OCI-LY3 (cell line): ENCODE results near the gene MCUB.

Experiments used
- H2AFZ ChIP-seq: fragments of 200-600, 300-600 bp; shearing (Covaris generic); 2 replicates; pipeline ENCODE4 v1.6.0; 2014; ENCODE audit warnings: antibody characterized with exemption, low read depth, low read length
- H3K27ac ChIP-seq: fragments of 200-600, 300-600 bp; sonication (generic); 2 replicates; pipeline ENCODE4 v1.5.1; 2014; ENCODE audit warnings: mild to moderate bottlenecking, low read length, moderate library complexity, mixed read lengths
- H3K27me3 ChIP-seq: fragments of 200-600, 300-600 bp; sonication (generic); 2 replicates; pipeline ENCODE4 v1.6.1; 2014; ENCODE audit warnings: low read depth, low read length, mixed read lengths
- H3K36me3 ChIP-seq: fragments of 200-600, 300-600 bp; sonication (generic); replicated peaks from 2 replicates; pipeline ENCODE3; 2014; ENCODE audit warnings: low read depth, low read length, mixed read lengths
- H3K4me1 ChIP-seq: fragments of 300-600, 200-600 bp; sonication (generic); 2 replicates; pipeline ENCODE4 v1.6.1; 2014; ENCODE audit warnings: low read length, mixed read lengths
- H3K4me2 ChIP-seq: fragments of 200-600, 300-600 bp; sonication (generic); 2 replicates; pipeline ENCODE4 v1.6.1; 2014; ENCODE audit warnings: low read length, mixed read lengths
- H3K4me3 ChIP-seq: fragments of 300-600, 200-600 bp; sonication (generic); 2 replicates; pipeline ENCODE4 v1.5.1; 2014; ENCODE audit warnings: antibody characterized with exemption, mild to moderate bottlenecking, low read length, moderate library complexity
- H3K79me2 ChIP-seq: fragments of 300-600, 200-600 bp; shearing (Covaris generic); 2 replicates; pipeline ENCODE4 v1.6.1; 2014; ENCODE audit warnings: mild to moderate bottlenecking, low read length, mixed read lengths
- H3K9ac ChIP-seq: fragments of 300-600, 200-600 bp; shearing (Covaris generic); 2 replicates; pipeline ENCODE4 v1.6.0; 2014; ENCODE audit warnings: mild to moderate bottlenecking, low read length, moderate library complexity
- H3K9me3 ChIP-seq: fragments of 200-600, 300-600 bp; shearing (Covaris generic); 2 replicates; pipeline ENCODE4 v1.6.1; 2014; ENCODE audit warnings: low read length, mixed read lengths; ENCODE audit not compliant: insufficient read depth
- H4K20me1 ChIP-seq: fragments of 200-600, 300-600 bp; sonication (generic); 2 replicates; pipeline ENCODE4 v1.6.1; 2016; ENCODE audit warnings: low read length, mixed read lengths; ENCODE audit not compliant: insufficient read depth
- EZH2phosphoT487 ChIP-seq: fragments of 200-600 bp; shearing (Covaris generic); IDR thresholded peaks from 2 replicates; pipeline ENCODE4 v1.6.1; 2018; ENCODE audit warnings: antibody characterized with exemption, mixed run types, low read depth
- TF ChIP-seq, protein P1 (sequence below): fragments of 200-600, 300-600 bp; sonication (generic); IDR thresholded peaks from 2 replicates; pipeline ENCODE4 v1.5.1; 2014; ENCODE audit warnings: antibody characterized with exemption, low read length, low read depth

The MCUB gene

GRCh38 chr4:109640644-109641043 lies 80.6 kb downstream of the MCUB start:
- Histone ChIP-seq H3K27ac (peak overlapping the region; percentile 54), H3K4me2 (peak overlapping the region; percentile 80), H3K4me3 (peak overlapping the region; percentile 64), H3K79me2 (no peaks in the 10 kb centered on the region), H2AFZ (peak overlapping the region; percentile 67; the same call in 1 of the 2 replicates), H3K4me1 (peaks cover 16% of the 10 kb centered on the region), H4K20me1 (no peaks in the 10 kb centered on the region), H3K27me3 (no peaks in the 10 kb centered on the region), H3K9me3 (no peaks in the 10 kb centered on the region), H3K36me3 (peaks cover 3% of the 10 kb centered on the region), H3K9ac (peak overlapping the region; percentile 23; the same call in 1 of the 2 replicates)
- no peak for TF ChIP-seq EZH2phosphoT487
- TF ChIP-seq, protein P1, sequence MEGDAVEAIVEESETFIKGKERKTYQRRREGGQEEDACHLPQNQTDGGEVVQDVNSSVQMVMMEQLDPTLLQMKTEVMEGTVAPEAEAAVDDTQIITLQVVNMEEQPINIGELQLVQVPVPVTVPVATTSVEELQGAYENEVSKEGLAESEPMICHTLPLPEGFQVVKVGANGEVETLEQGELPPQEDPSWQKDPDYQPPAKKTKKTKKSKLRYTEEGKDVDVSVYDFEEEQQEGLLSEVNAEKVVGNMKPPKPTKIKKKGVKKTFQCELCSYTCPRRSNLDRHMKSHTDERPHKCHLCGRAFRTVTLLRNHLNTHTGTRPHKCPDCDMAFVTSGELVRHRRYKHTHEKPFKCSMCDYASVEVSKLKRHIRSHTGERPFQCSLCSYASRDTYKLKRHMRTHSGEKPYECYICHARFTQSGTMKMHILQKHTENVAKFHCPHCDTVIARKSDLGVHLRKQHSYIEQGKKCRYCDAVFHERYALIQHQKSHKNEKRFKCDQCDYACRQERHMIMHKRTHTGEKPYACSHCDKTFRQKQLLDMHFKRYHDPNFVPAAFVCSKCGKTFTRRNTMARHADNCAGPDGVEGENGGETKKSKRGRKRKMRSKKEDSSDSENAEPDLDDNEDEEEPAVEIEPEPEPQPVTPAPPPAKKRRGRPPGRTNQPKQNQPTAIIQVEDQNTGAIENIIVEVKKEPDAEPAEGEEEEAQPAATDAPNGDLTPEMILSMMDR: no peak

GRCh38 chr4:109645874-109646710 lies 86.0 kb downstream of the MCUB start:
- Histone ChIP-seq H3K9me3 (0 out of 2 replicates have a peak, but pooled peaks cover 8% of the 10 kb centered on the region), H3K4me1 (peaks cover 45% of the 10 kb centered on the region), H3K27ac (no peak overlapping the region), H3K9ac (no peak overlapping the region), H3K79me2 (no peaks in the 10 kb centered on the region), H3K27me3 (no peaks in the 10 kb centered on the region), H2AFZ (no peak overlapping the region), H4K20me1 (no peaks in the 10 kb centered on the region), H3K4me2 (no peak overlapping the region), H3K36me3 (peaks cover 9% of the 10 kb centered on the region), H3K4me3 (no peak overlapping the region)
- no peak for TF ChIP-seq EZH2phosphoT487
- TF ChIP-seq, protein P1: no peak

GRCh38 chr4:109648266-109648996 lies 88.4 kb downstream of the MCUB start:
- Histone ChIP-seq H3K27ac (peak overlapping the region; percentile 84), H2AFZ (no peak overlapping the region), H4K20me1 (no peaks in the 10 kb centered on the region), H3K4me1 (peaks cover 37% of the 10 kb centered on the region), H3K27me3 (no peaks in the 10 kb centered on the region), H3K79me2 (no peaks in the 10 kb centered on the region), H3K9ac (peak overlapping the region; percentile 7; the same call in 1 of the 2 replicates), H3K9me3 (0 out of 2 replicates have a peak, but pooled peaks cover 8% of the 10 kb centered on the region), H3K36me3 (peaks cover 19% of the 10 kb centered on the region), H3K4me2 (peak overlapping the region; percentile 58), H3K4me3 (peak overlapping the region; percentile 27)
- TF ChIP-seq EZH2phosphoT487: no peak
- TF ChIP-seq, protein P1: no peak
